Peyer's patch (tissue), 4 donors: Measurements from ENCODE around the gene NPRL2.

Experiments used
- POLR2A ChIP-seq, 2 donors: fragments of 450-650 bp; IDR thresholded peaks; one replicate each; pipeline ENCODE4 v1.5.1; 2017; ENCODE audit warnings: antibody characterized with exemption in 2 of 2, mild to moderate bottlenecking in 2 of 2, moderate library complexity in 2 of 2
- TF ChIP-seq, protein P1 (sequence below), 6 experiments: fragments of 450-650 bp in 4 of 6; fragments of 200-600 bp in 2 of 6; sonication (generic) in 1 of 6; IDR thresholded peaks; one replicate each; pipeline ENCODE4 v1.5.1; 2017 to 2019; ENCODE audit warnings: antibody characterized with exemption in 6 of 6, mild to moderate bottlenecking in 3 of 6, moderate library complexity in 1 of 6

DNA sequence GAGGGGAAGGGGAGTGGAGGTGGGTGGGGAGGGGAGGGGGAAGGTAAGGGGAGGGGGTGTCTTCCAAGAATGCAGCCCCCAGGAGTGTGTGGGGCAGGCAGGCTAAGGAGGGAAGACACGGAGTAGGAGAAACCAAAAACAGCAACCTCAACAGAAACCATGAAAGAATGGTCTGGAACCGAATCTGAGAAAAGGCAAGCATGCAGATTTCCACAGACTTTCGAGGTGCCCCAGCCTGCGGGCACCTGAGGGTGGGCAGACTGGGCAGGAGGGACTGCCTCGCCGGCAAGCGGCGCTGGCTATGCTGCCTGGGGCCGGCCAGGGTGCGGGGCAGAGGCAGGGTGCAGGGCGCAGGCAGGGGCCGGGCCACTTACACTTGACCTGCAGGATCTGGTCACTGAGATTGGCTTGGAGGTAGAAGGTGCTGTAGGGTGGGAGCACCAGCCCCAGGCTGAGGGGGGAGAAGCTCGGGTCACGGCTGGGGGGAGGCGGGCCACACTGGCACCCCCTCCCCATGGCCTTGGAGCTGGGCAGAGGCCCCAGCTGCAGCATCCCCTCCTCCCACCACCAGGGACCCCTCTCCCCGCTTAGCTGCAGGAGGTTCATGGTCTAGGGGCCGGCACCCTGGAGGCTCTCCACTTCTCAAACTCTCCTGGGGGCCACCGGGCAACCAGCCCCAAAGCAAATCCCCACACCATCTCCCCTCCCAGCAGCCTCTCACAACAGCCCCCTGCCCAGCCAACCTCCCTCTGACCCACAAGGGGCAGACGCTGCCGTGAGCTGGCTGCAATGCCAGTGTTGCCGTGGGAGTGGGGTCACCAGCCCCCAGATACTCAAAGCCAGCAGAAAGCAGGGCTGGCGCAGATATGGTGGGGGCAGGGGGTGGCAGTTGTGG, 24.0 kb upstream of the NPRL2 start:
- TF ChIP-seq, protein P1, sequence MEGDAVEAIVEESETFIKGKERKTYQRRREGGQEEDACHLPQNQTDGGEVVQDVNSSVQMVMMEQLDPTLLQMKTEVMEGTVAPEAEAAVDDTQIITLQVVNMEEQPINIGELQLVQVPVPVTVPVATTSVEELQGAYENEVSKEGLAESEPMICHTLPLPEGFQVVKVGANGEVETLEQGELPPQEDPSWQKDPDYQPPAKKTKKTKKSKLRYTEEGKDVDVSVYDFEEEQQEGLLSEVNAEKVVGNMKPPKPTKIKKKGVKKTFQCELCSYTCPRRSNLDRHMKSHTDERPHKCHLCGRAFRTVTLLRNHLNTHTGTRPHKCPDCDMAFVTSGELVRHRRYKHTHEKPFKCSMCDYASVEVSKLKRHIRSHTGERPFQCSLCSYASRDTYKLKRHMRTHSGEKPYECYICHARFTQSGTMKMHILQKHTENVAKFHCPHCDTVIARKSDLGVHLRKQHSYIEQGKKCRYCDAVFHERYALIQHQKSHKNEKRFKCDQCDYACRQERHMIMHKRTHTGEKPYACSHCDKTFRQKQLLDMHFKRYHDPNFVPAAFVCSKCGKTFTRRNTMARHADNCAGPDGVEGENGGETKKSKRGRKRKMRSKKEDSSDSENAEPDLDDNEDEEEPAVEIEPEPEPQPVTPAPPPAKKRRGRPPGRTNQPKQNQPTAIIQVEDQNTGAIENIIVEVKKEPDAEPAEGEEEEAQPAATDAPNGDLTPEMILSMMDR (IDR thresholded peaks at IDR 0.05) = no peak
- TF ChIP-seq POLR2A (IDR thresholded peaks at IDR 0.05) = no peak
